ENCODE data around the gene ZBTB7C. TPM values are rescaled to one million over a fixed set of nuclear protein-coding genes. Genes with fewer than 3 reads are reported as not detected.

The ZBTB7C gene
- total RNA-seq, 6 donors from 2014 or later = 6.1 to 18.1 (median 12.2) TPM

- WGBS, 2 donors = 74 to 75% methylated on average over 8 of the region's 8 CpGs
- DNase-seq = no peak
Measured at GRCh38 chr18:48095726-48096125, 313.5 kb downstream of the ZBTB7C start.

GRCh38 chr18:48093104-48093503 lies 316.1 kb downstream of the ZBTB7C start:
- DNase-seq (no peak), ATAC-seq (ENCODE audit: low FRiP score in 2 of 2) (no peak)
- Histone ChIP-seq H3K27ac (no peak overlapping the region), H3K36me3 (no peaks in the 10 kb centered on the region), H3K4me1 (no peaks in the 10 kb centered on the region), H3K4me3 (no peak overlapping the region), H3K9me3 (no peaks in the 10 kb centered on the region), H3K27me3 (no peaks in the 10 kb centered on the region)
- TF ChIP-seq POLR2A (IDR thresholded peaks at IDR 0.05) = no peak
- no peak for TF ChIP-seq EP300 (IDR thresholded peaks at IDR 0.05)
- TF ChIP-seq CTCF (IDR thresholded peaks at IDR 0.05) = no peak
- TF ChIP-seq POLR2AphosphoS5 (IDR thresholded peaks at IDR 0.05) = no peak
- 83 to 84% methylated on average over 5 of the region's 5 CpGs for WGBS, 2 donors

More at GRCh38 chr18:48095726-48096125, 313.5 kb downstream of the ZBTB7C start:
- Histone ChIP-seq H3K36me3 (no peaks in the 10 kb centered on the region), H3K27ac (no peak overlapping the region), H3K27me3 (no peaks in the 10 kb centered on the region), H3K9me3 (no peaks in the 10 kb centered on the region), H3K4me3 (no peak overlapping the region), H3K4me1 (no peaks in the 10 kb centered on the region)
- TF ChIP-seq CTCF (IDR thresholded peaks at IDR 0.05) (no peak), POLR2AphosphoS5 (IDR thresholded peaks at IDR 0.05) (no peak), POLR2A (IDR thresholded peaks at IDR 0.05) (no peak), EP300 (IDR thresholded peaks at IDR 0.05) (no peak)
- ATAC-seq (ENCODE audit: low FRiP score in 2 of 2) = no peak

GRCh38 chr18:48091869-48092497 lies 317.2 kb downstream of the ZBTB7C start:
- no peak overlapping the region for H3K27ac ChIP-seq
- DNase-seq (no peak), ATAC-seq (ENCODE audit: low FRiP score in 2 of 2) (no peak)
- 91 to 94% methylated on average over 6 of the region's 6 CpGs for WGBS, 2 donors
- no peak for TF ChIP-seq POLR2AphosphoS5 (IDR thresholded peaks at IDR 0.05)
- TF ChIP-seq POLR2A (IDR thresholded peaks at IDR 0.05) = no peak
- TF ChIP-seq EP300 (IDR thresholded peaks at IDR 0.05) = no peak
- TF ChIP-seq CTCF (IDR thresholded peaks at IDR 0.05) = no peak
- H3K4me1 ChIP-seq = no peaks in the 10 kb centered on the region
- no peak overlapping the region for H3K4me3 ChIP-seq
- no peaks in the 10 kb centered on the region for H3K9me3 ChIP-seq
- H3K36me3 ChIP-seq = no peaks in the 10 kb centered on the region
- no peaks in the 10 kb centered on the region for H3K27me3 ChIP-seq

- Histone ChIP-seq H3K9me3 (no peaks in the 10 kb centered on the region), H3K36me3 (no peaks in the 10 kb centered on the region), H3K4me1 (peaks cover 0 to 1% (median 0%) of the 10 kb centered on the region in 4 donors), H3K27ac (no peak overlapping the region), H3K27me3 (no peaks in the 10 kb centered on the region), H3K4me3 (no peak overlapping the region)
- TF ChIP-seq POLR2AphosphoS5 (IDR thresholded peaks at IDR 0.05) = no peak
- TF ChIP-seq EP300 (IDR thresholded peaks at IDR 0.05) = no peak
- no peak for TF ChIP-seq POLR2A (IDR thresholded peaks at IDR 0.05)
- no peak for TF ChIP-seq CTCF (IDR thresholded peaks at IDR 0.05)
- DNase-seq (no peak), ATAC-seq (ENCODE audit: low FRiP score in 2 of 2) (no peak)
- 94 to 97% methylated on average over 1 of the region's 1 CpG for WGBS, 2 donors
Measured at GRCh38 chr18:48090702-48091101, 318.5 kb downstream of the ZBTB7C start.

- DNase-seq (no peak), ATAC-seq (ENCODE audit: low FRiP score in 2 of 2) (no peak)
- H3K36me3 ChIP-seq = no peaks in the 10 kb centered on the region
- no peak overlapping the region for H3K4me3 ChIP-seq
- no peaks in the 10 kb centered on the region for H3K9me3 ChIP-seq
- no peak overlapping the region for H3K27ac ChIP-seq
- H3K27me3 ChIP-seq = no peaks in the 10 kb centered on the region
- TF ChIP-seq POLR2A (IDR thresholded peaks at IDR 0.05) (no peak), POLR2AphosphoS5 (IDR thresholded peaks at IDR 0.05) (no peak)
- H3K4me1 ChIP-seq = peaks cover 0 to 7% (median 3%) of the 10 kb centered on the region in 4 donors
- WGBS, 2 donors = 88 to 94% methylated on average over 8 to 9 of the region's 9 CpGs
Measured at GRCh38 chr18:48090021-48090420, 319.2 kb downstream of the ZBTB7C start.
